Memory B cell (primary cell): ENCODE measurements around the gene CACTIN.

Experiments
- ATAC-seq: fragments of 150-1000 bp; cut with Tn5 transposase; 2 replicates; pipeline ENCODE4 v1.10.0; 2021; ENCODE audit warnings: low read depth, mild to moderate bottlenecking, moderate library complexity
- DNase-seq, 2 donors: peaks; one replicate each; pipeline ENCODE4 v3.0.0; 2022; ENCODE audit warnings: low spot score in 2 of 2
- H3K27ac Mint-ChIP-seq: one replicate; pipeline ENCODE4 v1.8.0; 2022; ENCODE audit warnings: mild to moderate bottlenecking, moderate library complexity, mixed read lengths
- H3K27me3 Mint-ChIP-seq: one replicate; pipeline ENCODE4 v1.8.0; 2022; ENCODE audit warnings: mixed read lengths
- H3K36me3 Mint-ChIP-seq: one replicate; pipeline ENCODE4 v1.8.0; 2022; ENCODE audit warnings: mild to moderate bottlenecking, mixed read lengths
- H3K4me1 Mint-ChIP-seq: one replicate; pipeline ENCODE4 v1.8.0; 2022; ENCODE audit warnings: mixed read lengths
- H3K4me3 Mint-ChIP-seq: one replicate; pipeline ENCODE4 v1.8.0; 2022; ENCODE audit warnings: mild to moderate bottlenecking, moderate library complexity, mixed read lengths
- H3K9me3 Mint-ChIP-seq: one replicate; pipeline ENCODE4 v1.8.0; 2022; ENCODE audit warnings: mixed read lengths

Gene CACTIN

DNA sequence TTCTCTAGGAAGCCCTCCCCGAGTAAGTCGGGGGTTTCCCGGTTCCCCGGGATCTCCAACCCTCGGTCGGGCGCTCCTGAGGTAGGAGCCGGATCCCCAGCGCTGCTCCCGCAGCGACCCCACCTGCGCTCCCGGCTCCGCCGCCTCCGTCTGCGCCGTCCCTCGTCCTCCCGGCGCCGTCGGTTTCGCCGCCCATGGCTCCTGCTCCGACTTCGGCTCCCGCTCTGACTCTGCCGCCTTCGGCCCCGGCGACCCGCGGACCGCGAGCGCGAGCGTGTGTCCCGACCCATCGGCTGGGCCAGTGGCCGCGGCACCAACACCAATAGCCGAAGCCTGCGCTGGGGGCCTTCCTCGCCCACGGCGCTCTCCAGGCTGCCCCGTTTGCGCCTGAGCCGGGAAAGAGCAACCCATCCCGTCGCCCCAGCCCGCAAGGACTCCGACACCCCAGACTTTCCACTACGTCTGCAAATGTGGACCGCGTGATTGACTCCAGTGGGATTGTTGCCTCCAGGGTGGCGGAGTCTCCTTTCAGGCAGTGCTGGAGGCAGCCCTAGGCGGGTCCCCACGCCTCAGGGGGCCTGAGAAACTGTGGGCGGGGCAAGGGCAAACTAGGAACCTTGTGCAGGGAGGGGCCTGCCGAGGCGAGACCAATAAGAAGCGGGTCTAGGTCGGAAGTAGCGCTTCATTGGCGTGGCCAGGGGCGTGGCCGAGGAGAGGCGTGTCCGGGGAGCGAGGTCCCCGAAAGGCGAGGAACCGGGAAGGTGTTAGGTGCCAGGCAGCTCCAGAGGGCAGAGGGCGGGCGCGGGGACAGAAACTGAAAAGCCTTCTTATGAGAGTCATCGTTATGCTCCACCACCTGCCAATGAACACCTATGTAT lies at the start of gene CACTIN:
CACTIN (minus strand) TSS at position 318 of the 878 bp plus-strand sequence; CDS start at position 290, 28 bp downstream.
- Mint-ChIP-seq H3K27ac (peak within 1 kb of the TSS; percentile 98), H3K4me1 (peaks cover 19% of the 10 kb centered on the region), H3K36me3 (peaks cover 4% of the 10 kb centered on the region), H3K27me3 (no peaks in the 10 kb centered on the region), H3K9me3 (no peaks in the 10 kb centered on the region), H3K4me3 (peak within 1 kb of the TSS; percentile 97)
- DNase-seq: peak; percentile 98 to 99
- ATAC-seq: peak; percentile 95

DNA sequence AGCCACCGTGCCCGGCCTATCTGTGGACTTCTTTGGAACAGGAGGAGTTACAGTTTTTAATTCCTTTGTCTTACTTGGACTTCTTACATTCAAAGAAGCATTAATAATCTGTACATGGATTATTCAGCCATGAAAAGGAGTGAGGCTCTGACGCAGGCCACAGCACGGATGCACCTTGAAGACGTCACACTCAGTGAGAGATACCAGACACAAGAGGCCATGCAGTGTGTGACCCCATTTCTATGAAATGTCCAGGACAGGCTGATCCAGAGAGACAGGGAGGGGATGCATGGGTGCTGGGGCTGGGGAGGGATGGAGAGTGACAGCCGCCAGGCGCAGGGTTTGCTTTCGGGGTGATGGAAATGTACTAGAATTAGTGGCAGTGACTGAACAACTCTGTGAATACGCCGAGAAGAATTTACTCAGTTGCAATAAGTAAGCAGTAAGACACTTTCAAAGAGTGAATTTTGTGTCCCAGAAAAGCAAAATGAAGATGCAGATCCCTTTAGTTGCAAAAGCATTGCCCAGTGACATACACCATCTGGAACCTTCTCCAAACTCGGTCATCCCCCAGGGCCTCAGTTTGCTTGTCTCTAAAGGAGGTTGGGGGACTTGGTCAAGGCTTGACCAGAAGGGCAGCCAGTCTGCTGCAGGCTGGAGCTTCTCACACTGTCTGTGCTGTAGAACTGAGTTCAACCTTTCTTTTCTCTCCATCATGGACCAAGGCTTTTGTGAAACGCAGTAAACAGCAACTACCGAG lies 48.4 kb upstream of the CACTIN start:
- H3K36me3 Mint-ChIP-seq: peaks cover 13% of the 10 kb centered on the region
- ATAC-seq (no peak), DNase-seq (no peak)
- no peaks in the 10 kb centered on the region for H3K9me3 Mint-ChIP-seq
- no peak overlapping the region for H3K27ac Mint-ChIP-seq
- peaks cover 23% of the 10 kb centered on the region for H3K4me1 Mint-ChIP-seq
- peaks cover 2% of the 10 kb centered on the region for H3K27me3 Mint-ChIP-seq
- no peak overlapping the region for H3K4me3 Mint-ChIP-seq

DNA sequence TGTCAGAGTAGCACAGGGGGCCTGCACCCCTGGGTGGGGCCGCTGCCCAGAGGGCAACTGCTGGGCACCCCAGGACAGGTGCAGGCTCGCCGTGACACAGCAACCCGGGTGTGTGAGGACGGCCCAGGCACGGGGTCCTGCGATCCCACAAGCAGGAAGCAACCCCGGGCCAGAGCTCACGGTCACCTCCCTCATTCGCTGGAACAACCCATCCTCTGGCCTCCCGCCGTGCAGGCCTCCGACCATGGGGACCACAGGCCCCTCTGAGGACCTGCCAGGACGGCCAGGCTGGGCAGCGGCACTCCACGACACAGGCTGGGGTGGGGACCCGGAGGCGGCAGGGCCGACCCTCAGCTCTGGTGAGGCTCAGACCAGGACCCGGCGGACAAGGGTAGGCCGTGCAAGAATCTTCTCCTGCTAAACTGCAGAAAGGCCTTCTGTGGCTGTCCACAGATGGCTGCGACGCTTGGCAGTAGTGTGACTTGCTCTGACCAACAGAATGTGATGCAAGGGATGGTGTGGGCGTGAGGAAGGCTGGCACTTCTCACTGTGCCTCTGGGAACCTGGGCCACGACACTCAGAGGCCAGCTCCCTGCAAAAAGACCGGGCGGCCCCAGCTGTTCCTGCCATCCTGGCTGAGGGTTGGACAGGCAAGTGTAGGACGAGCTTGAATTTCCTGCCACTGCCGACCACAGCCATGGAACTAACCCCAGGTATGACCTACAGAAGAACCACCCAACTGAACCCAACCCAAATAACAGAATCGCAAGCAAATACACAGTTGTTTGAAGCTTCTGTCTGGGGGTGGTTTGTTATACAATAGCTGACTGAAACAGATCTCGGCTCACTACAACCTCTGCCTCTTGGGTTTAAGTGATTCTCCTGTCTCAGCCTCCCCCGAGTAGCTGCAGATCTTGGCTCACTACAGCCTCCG lies 47.2 kb upstream of the CACTIN start:
- H3K4me1 Mint-ChIP-seq: peaks cover 18% of the 10 kb centered on the region
- H3K27me3 Mint-ChIP-seq: peaks cover 2% of the 10 kb centered on the region
- no peak for DNase-seq
- no peak overlapping the region for H3K27ac Mint-ChIP-seq
- ATAC-seq: no peak
- H3K36me3 Mint-ChIP-seq: peaks cover 8% of the 10 kb centered on the region
- no peaks in the 10 kb centered on the region for H3K9me3 Mint-ChIP-seq
- H3K4me3 Mint-ChIP-seq: no peak overlapping the region

DNA sequence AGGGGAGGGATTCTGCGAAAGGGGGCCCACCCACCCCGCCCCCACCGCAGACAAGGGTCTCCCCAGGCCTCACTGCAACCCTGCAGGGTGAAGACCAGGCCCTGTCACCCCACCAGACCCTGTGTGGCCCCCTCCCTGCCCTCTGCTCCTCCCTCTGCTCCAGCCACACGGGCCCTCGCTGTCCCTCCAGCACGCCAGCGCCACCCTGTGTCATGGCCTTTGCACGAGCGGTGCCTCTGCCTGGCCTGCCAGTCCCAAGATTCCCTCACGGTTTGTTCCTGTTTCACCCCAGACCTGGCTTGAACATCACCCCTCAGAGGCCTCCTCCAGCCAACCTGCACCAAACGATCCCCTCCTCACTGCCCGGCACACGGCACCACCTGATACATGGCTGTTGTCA lies 46.4 kb upstream of the CACTIN start:
- peaks cover 2% of the 10 kb centered on the region for H3K27me3 Mint-ChIP-seq
- ATAC-seq: no peak
- peaks cover 16% of the 10 kb centered on the region for H3K4me1 Mint-ChIP-seq
- H3K27ac Mint-ChIP-seq: no peak overlapping the region
- no peak for DNase-seq
- H3K36me3 Mint-ChIP-seq: peaks cover 8% of the 10 kb centered on the region
- no peaks in the 10 kb centered on the region for H3K9me3 Mint-ChIP-seq
- H3K4me3 Mint-ChIP-seq: no peak overlapping the region

DNA sequence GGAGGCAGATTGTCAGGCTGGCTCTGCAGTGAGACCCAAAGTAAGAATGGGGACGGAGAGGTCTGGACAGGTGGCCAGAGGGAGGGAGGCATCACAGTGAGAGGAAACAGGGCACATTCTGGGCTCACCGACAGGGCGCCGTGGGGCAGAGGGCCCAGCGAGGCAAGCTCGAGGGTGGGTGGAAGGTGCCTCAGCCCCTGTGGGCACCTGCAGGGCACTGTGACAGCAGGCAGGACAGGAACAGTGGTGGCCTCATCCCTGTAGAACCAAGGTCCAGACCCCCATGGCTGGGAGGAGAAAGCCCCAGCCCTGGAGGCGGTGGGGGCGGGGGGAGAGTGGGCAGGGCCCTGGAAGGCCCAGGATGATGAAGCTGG lies 46.0 kb upstream of the CACTIN start:
- no peak for ATAC-seq
- H3K27ac Mint-ChIP-seq: no peak overlapping the region

GRCh38 chr19:3671680-3672574 lies 45.3 kb upstream of the CACTIN start:
- peak; percentile 35 for ATAC-seq
- Mint-ChIP-seq H3K36me3 (peaks cover 11% of the 10 kb centered on the region), H3K4me3 (peak overlapping the region; percentile 18), H3K9me3 (no peaks in the 10 kb centered on the region), H3K27me3 (peaks cover 2% of the 10 kb centered on the region), H3K27ac (no peak overlapping the region), H3K4me1 (peaks cover 14% of the 10 kb centered on the region)
- no peak for DNase-seq

More for the DNA sequence above, 46.0 kb upstream of the CACTIN start:
- Mint-ChIP-seq H3K27me3 (peaks cover 2% of the 10 kb centered on the region), H3K36me3 (peaks cover 8% of the 10 kb centered on the region), H3K9me3 (no peaks in the 10 kb centered on the region), H3K4me3 (no peak overlapping the region), H3K4me1 (peaks cover 14% of the 10 kb centered on the region)
- DNase-seq: no peak

GRCh38 chr19:3670796-3671679 lies 44.4 kb upstream of the CACTIN start:
- Mint-ChIP-seq H3K9me3 (no peaks in the 10 kb centered on the region), H3K27ac (no peak overlapping the region), H3K4me1 (peaks cover 19% of the 10 kb centered on the region), H3K36me3 (peaks cover 16% of the 10 kb centered on the region), H3K27me3 (peaks cover 2% of the 10 kb centered on the region), H3K4me3 (peak overlapping the region; percentile 71)
- peak; percentile 34 for ATAC-seq
- DNase-seq: no peak

- DNase-seq (no peak), ATAC-seq (no peak)
- Mint-ChIP-seq H3K4me1 (peaks cover 22% of the 10 kb centered on the region), H3K9me3 (no peaks in the 10 kb centered on the region), H3K27ac (no peak overlapping the region), H3K27me3 (peaks cover 2% of the 10 kb centered on the region), H3K36me3 (peaks cover 17% of the 10 kb centered on the region), H3K4me3 (peak overlapping the region; percentile 71)
Measured at GRCh38 chr19:3669947-3670795, 43.6 kb upstream of the CACTIN start.

- Mint-ChIP-seq H3K4me3 (no peak overlapping the region), H3K4me1 (peaks cover 23% of the 10 kb centered on the region), H3K36me3 (peaks cover 14% of the 10 kb centered on the region), H3K27me3 (peaks cover 2% of the 10 kb centered on the region), H3K9me3 (no peaks in the 10 kb centered on the region), H3K27ac (no peak overlapping the region)
- no peak for DNase-seq
- ATAC-seq: no peak
Measured at GRCh38 chr19:3669082-3669946, 42.7 kb upstream of the CACTIN start.

- H3K27ac Mint-ChIP-seq: no peak overlapping the region
- peaks cover 23% of the 10 kb centered on the region for H3K4me1 Mint-ChIP-seq
- H3K36me3 Mint-ChIP-seq: peaks cover 16% of the 10 kb centered on the region
- DNase-seq (no peak), ATAC-seq (no peak)
- H3K27me3 Mint-ChIP-seq: peaks cover 2% of the 10 kb centered on the region
- H3K4me3 Mint-ChIP-seq: no peak overlapping the region
- no peaks in the 10 kb centered on the region for H3K9me3 Mint-ChIP-seq
Measured at GRCh38 chr19:3668331-3669081, 41.9 kb upstream of the CACTIN start.
